ENCODE measurements around the gene USP3.

Gene USP3, protein sequence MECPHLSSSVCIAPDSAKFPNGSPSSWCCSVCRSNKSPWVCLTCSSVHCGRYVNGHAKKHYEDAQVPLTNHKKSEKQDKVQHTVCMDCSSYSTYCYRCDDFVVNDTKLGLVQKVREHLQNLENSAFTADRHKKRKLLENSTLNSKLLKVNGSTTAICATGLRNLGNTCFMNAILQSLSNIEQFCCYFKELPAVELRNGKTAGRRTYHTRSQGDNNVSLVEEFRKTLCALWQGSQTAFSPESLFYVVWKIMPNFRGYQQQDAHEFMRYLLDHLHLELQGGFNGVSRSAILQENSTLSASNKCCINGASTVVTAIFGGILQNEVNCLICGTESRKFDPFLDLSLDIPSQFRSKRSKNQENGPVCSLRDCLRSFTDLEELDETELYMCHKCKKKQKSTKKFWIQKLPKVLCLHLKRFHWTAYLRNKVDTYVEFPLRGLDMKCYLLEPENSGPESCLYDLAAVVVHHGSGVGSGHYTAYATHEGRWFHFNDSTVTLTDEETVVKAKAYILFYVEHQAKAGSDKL

DNA sequence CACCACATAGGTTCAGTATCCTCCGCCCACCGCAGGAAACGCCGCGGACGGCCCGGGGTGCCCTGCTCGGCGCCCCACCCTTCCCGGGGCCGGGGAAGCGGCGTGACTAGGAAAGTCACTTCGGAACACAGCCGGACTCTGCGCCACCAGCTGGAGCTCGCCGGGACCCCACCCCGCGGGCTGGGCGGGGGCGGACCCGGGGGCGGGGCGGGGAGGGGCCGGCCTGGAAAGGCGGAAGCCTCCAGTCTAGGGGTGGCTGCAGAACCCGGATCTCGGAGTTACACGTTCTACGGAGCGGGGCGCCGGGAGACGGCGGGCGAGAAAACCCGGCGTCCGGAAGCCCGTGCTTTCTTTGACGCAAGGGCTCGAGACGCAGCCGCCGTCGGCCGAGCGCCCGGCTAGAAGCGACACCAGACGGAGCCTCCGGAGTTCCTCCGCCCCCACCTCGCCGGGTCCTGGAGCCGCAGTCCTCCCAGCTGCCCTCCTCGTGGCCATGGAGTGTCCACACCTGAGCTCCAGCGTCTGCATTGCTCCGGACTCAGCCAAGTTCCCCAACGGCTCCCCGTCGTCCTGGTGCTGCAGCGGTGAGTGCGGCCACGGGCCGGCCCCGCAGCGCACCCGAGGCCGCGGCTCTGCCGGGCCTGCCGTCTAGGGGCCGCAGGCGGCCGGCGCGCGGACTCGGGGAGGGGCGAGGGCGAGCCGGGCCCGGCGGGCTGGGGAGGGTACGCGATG lies at the start of gene USP3:
TSS of gene USP3 (plus strand) at position 347 of the 732 bp plus-strand sequence. CDS start at position 494, 147 bp downstream.
- peak; percentile 99 for DNase-seq

- no peak for DNase-seq
Observed at GRCh38 chr15:63456258-63456657, 48.1 kb upstream of the USP3 start.

DNA sequence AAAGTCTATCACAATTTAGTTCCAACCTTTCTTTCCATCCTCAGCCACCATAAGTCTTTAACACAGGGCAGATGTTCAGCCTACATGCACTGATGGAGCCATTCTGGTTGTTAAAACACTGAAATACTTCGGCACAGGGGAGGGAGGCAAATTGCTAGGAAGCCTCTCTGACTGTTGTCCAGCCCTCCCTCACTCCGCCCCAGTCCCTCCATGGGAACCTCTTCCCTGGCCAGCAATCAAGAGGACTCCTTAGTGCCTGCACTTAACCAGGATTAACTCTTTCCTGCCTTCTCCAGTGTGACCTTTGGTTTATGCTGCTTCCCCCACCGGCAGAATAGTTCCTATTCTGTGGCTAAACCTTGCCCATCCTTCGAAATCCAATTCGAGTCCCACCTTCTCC lies 47.0 kb upstream of the USP3 start:
- DNase-seq: no peak

GRCh38 chr15:63458026-63458425 lies 46.4 kb upstream of the USP3 start:
- DNase-seq: no peak

DNA sequence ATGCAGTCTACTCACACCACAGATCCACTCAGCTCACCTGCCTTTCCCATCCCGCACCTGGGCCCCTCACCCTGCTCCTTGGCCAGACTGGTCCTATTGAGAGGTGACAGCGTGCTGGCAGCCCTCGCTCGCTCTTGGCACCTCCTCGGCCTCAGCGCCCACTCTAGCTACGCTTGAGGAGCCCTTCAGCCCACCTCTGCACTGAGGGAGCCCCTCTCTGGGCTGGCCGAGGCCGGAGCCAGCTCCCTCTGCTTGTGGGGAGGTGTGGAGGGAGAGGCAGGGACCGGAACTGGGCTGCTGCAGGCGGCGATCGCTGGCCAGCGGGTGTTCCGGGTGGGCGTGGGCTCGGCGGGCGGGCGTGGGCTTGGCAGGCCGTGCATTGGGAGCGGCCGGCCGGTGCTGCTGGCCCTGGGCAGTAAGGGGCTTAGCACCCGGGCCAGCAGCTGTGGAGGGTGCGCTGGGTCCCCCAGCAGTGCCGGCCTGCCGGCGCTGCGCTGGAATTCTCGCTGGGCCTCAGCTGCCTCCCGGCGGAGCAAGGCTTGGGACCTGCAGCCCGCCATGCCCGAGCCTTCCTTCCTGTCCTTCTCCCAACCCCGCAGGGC lies 45.5 kb upstream of the USP3 start:
- no peak for DNase-seq

DNA sequence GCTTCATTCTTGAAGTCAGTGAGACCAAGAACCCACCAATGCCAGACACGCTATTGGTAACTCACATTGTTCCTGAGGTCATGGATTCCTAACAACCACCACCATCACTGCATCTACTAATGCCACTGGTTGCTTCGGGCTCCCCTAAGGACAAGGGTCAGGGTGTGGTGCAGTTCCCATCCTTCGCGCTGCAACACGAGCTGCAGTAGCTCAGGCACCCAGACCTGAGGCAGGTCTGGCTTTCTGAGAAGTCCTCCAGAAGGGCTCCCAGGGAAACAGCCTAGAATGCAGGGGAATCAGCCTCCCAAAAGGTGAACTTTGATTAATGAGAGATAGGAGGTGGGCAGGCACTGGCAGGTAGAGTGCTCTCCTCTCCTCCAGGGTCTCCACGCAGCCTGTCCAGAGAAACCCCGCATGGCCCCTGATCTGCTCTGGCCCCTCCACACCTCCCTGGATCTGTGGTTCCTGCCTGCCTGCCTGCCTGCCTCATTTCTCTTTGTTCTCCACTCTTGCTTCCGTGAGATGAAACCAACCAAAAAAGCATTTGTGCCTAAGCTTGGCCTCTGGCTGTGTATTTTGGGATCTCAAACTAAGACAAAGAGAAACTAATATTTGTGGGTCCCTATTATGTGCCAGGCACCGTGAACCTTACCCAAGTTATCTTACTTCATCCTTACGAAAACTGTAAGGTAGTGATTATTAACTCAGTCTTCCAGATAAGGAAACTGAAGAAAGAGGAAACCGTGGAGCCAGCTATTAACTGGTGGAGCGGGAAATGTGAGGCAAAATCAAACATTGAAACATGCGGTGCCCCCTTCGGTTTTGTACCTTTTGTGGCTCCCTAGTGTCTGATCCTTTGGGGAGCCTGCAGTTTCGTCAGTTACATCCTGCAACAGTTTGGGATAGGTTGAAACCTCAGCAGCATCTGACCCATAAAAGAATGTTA lies 43.9 kb upstream of the USP3 start:
- DNase-seq: no peak

DNA sequence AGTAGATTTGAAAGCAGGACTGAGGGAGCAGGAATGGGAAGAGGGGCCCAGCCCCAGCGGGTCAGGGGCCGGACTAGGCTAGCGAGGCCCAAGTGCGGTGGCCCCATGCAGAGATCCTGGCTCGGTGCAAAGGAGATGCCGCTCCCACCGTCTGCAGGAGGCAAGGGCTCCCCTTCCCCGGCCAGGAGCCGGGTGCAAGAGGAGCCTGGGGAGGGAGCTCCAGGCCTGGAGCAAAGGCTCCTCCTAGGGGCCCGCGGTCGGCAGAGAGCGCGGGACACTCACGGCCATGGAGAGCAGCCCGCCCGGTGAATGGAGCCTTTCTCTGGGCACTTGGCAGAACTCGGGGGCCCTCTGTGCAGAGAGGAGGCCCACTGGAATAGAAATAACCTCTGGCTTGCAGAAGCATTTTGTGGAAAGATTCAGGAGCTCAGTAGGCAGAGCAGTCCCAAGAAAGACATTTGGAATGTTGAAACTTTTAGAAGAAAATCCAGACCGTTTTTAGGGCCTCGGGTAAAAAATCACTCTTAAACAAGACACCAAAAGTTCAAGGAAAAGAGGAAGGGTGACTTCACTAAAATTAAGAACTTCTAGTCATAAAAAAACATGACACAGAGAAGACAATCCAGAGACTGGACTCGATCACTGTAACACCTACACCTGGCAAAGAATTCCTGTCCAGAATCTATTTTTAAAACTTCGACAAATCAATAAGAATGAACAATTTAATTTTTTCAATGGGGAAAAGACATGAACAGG lies 43.0 kb upstream of the USP3 start:
- peak; percentile 66 for DNase-seq

GRCh38 chr15:63462088-63462487 lies 42.3 kb upstream of the USP3 start:
- no peak for DNase-seq

DNA sequence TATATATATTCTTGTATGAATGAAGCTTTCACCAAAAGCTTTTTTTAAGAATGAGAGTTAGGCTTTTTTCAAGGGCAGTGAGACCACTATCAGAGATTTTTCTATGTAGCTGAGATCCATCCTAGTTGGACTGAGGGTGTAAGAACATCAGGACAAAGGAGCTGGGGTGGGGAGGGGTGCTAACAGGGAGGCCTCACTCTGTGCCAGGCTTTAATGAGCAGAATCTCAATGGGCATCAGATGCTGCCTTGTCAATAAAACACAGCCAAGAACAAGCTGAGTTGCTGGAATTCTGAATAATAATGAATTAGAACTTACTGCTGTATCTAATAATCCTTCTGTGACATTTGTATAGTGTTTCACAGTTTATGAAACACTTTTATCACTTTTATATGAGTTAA lies 41.4 kb upstream of the USP3 start:
- no peak for DNase-seq

GRCh38 chr15:63463793-63464192 lies 40.6 kb upstream of the USP3 start:
- DNase-seq: no peak

- DNase-seq: no peak
Observed at GRCh38 chr15:63465104-63465503, 39.3 kb upstream of the USP3 start.

- DNase-seq: peak; percentile 56
Observed at GRCh38 chr15:63466378-63467192, 37.8 kb upstream of the USP3 start.

DNA sequence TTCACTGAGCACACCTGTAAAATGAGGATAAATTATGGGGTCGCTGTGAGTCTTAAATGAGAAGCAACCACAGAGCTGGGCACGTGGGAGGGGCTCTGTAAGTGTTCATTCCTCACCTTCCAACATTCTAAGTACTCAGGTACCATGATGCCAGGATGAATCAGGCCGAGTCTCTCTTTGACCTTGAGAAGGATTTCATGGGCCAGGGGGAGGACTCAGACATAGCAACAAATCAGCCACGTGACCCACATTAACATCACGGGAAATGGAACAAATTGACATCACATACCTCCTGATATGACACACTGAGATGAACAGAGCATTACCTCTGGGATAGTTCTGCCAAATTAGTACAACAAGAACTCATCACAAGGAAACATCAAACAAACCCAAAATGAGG lies 35.2 kb upstream of the USP3 start:
- no peak for DNase-seq

GRCh38 chr15:63469984-63470383 lies 34.4 kb upstream of the USP3 start:
- DNase-seq: no peak

- DNase-seq: no peak
Observed at GRCh38 chr15:63473007-63473748, 31.2 kb upstream of the USP3 start.

DNA sequence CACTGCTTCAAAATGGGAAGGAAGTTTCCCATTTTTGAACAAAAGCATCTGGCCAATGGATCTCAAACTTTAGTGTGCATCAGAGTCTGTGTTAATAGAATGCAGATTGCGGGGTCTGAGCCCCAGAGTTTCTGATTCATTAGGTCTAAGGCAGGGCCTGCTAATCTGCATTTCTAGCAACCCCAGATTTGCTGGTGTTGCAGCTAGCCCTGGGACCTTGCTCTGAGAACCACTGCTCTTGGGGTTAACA lies 30.7 kb upstream of the USP3 start:
- no peak for DNase-seq

GRCh38 chr15:63473999-63474809 lies 30.2 kb upstream of the USP3 start:
- no peak for DNase-seq

GRCh38 chr15:63474810-63475316 lies 29.5 kb upstream of the USP3 start:
- no peak for DNase-seq

- DNase-seq: no peak
Observed at GRCh38 chr15:63475707-63476106, 28.7 kb upstream of the USP3 start.

All from right forelimb (tissue), 1 donor.